HepG2 (cell line): Measurements from ENCODE around the gene NOL8. TPM values are rescaled to one million over a fixed set of nuclear protein-coding genes. Genes with fewer than 3 reads are reported as not detected.
A peak's percentile ranks its signal among the peaks of the same experiment; 100 is the strongest.

Source experiments
- DNMT3B ChIP-seq: conservative IDR thresholded peaks from 2 replicates; pipeline ENCODE4 v1.6.1; 2016; ENCODE audit warnings: missing biosample characterization, control low read depth
- HBP1 ChIP-seq: IDR thresholded peaks from 2 replicates; pipeline ENCODE4 v1.6.1; 2016; ENCODE audit warnings: low read depth, control low read depth
- HCFC1 ChIP-seq: fragments of 150-350 bp; IDR thresholded peaks from 2 replicates; pipeline ENCODE4 v1.6.1; 2014; ENCODE audit warnings: low read depth, low read length
- MTF2 ChIP-seq: sonication (generic); formaldehyde crosslinking; IDR thresholded peaks from 2 replicates; pipeline ENCODE4 v1.5.0; 2020; ENCODE audit warnings: missing genetic modification reagents, borderline replicate concordance
- NR2F2 ChIP-seq: IDR thresholded peaks from 2 replicates; pipeline ENCODE4 v1.6.1; 2012; ENCODE audit warnings: low read depth, inconsistent platforms, borderline replicate concordance
- PHF8 ChIP-seq: sonication (generic); formaldehyde crosslinking; IDR thresholded peaks from 2 replicates; pipeline ENCODE4 v1.5.0; 2020; ENCODE audit warnings: missing genetic modification reagents
- REPIN1 ChIP-seq: sonication (generic); formaldehyde crosslinking; IDR thresholded peaks from 2 replicates; pipeline ENCODE4 v1.8.0; 2022; ENCODE audit warnings: missing genetic modification reagents, low read depth, mild to moderate bottlenecking, borderline replicate concordance
- ZMYM2 ChIP-seq: sonication (generic); formaldehyde crosslinking; IDR thresholded peaks from 2 replicates; pipeline ENCODE4 v1.8.0; 2022; ENCODE audit warnings: mild to moderate bottlenecking, missing genetic modification reagents
- ZNF256 ChIP-seq: sonication (generic); formaldehyde crosslinking; conservative IDR thresholded peaks from 2 replicates; pipeline ENCODE4 v1.4.0; 2020; ENCODE audit warnings: missing genetic modification reagents
- ZNF292 ChIP-seq: sonication (generic); formaldehyde crosslinking; IDR thresholded peaks from 2 replicates; pipeline ENCODE4 v1.8.1; 2022; ENCODE audit warnings: mild to moderate bottlenecking, low read depth, missing genetic modification reagents, borderline replicate concordance
- ZNF335 ChIP-seq: sonication (generic); formaldehyde crosslinking; IDR thresholded peaks from 2 replicates; pipeline ENCODE4 v1.4.0; 2020; ENCODE audit warnings: missing genetic modification reagents
- ZNF33B ChIP-seq: sonication (generic); formaldehyde crosslinking; IDR thresholded peaks from 2 replicates; pipeline ENCODE4 v1.5.1; 2020; ENCODE audit warnings: mild to moderate bottlenecking, missing genetic modification reagents
- ZNF570 ChIP-seq: sonication (generic); formaldehyde crosslinking; IDR thresholded peaks from 2 replicates; pipeline ENCODE4 v1.4.0; 2020; ENCODE audit warnings: mild to moderate bottlenecking, missing genetic modification reagents, borderline replicate concordance
- ZNF619 ChIP-seq: sonication (generic); formaldehyde crosslinking; IDR thresholded peaks from 2 replicates; pipeline ENCODE4 v1.4.0; 2020; ENCODE audit warnings: mild to moderate bottlenecking, missing genetic modification reagents
- ZSCAN29 ChIP-seq: sonication (generic); formaldehyde crosslinking; conservative IDR thresholded peaks from 2 replicates; pipeline ENCODE4 v1.4.0; 2020; ENCODE audit warnings: mild to moderate bottlenecking, missing genetic modification reagents
- polyA plus RNA-seq, 8 experiments: library from polyadenylated mRNA; depleted of rRNA in 3 of 8; stranded (reverse) in 7 of 8; unstranded in 1 of 8; fragments of >200 nt; fragmentation: Illumina TruSeq in 4 of 8; extraction: Trizol in 4 of 8; gene quantifications; 2 replicates each; pipeline versions ENCODE4 v1.2.1 to v1.2.3, GENCODE V29; 2011 to 2016; ENCODE audit warnings: low read depth in 4 of 8, missing spikeins in 1 of 8, mixed read lengths in 1 of 8; ENCODE audit not compliant: insufficient read depth in 1 of 8
- total RNA-seq, 5 experiments: library from RNA; depleted of rRNA; stranded (reverse); fragments of >200 nt; fragmentation: Illumina TruSeq; extraction: Trizol; gene quantifications; 2 replicates each; pipeline ENCODE4 v1.2.3, GENCODE V29; 2016; ENCODE audit warnings: low read depth in 1 of 5
- TF ChIP-seq, protein P1 (sequence below): sonication (generic); formaldehyde crosslinking; IDR thresholded peaks from 2 replicates; pipeline ENCODE4 v1.5.0; 2020; ENCODE audit warnings: mild to moderate bottlenecking, missing genetic modification reagents, borderline replicate concordance
- TF ChIP-seq, protein P2 (sequence below): sonication (generic); formaldehyde crosslinking; IDR thresholded peaks from 2 replicates; pipeline ENCODE4 v1.4.0; 2020; ENCODE audit warnings: mild to moderate bottlenecking, low read depth, missing genetic modification reagents
- TF ChIP-seq, protein P3 (sequence below): sonication (generic); formaldehyde crosslinking; IDR thresholded peaks from 2 replicates; pipeline ENCODE4 v1.5.1; 2020; ENCODE audit warnings: missing genetic modification reagents, mild to moderate bottlenecking, borderline replicate concordance
- TF ChIP-seq, protein P4 (sequence below): sonication (generic); formaldehyde crosslinking; IDR thresholded peaks from 2 replicates; pipeline ENCODE4 v1.8.0; 2022; ENCODE audit warnings: mild to moderate bottlenecking, missing genetic modification reagents, moderate library complexity

Gene NOL8
- total and polyA plus RNA-seq, 2 of the 13 experiments (the other 11 are each of a cell fraction or from before 2014, with no cell fraction given), result 12.8 to 36.3 TPM

DNA sequence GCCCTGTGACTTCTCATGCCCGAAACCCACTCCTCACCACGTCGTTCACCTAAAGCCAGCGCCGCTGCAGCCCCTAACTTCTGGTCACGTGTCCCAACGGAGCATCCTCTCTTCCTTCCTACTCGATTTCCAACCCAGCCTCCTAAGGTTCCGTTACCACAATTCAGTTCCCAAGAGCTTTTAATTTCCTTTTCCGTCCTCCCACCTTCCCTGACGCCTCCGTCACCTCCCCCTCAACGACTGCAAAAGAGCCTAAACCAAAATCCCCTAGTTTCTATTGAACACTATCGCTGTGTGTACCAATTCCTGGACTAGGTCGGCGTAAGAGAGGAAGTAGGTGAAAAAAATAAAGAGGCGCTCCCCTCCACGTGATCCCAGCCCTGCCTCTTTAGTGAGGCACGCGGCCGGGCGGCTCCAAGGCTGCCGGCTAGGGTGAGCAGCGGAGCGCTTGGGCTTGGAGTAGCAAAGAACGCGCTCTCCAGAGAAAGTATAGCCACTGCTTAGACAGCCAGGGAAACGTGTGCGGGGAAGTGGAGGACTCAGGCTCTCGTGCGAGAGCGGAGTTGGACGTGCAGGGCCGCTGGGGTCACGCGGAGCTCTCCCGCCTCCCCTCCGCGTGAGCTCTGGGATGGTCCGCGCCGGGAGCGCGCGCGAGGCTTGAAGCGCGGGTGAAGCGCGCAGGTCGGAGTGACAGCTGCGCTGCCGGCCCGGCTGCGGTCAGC, at the start of gene NOL8, which contains the start of gene CENPP (continued):
- TF ChIP-seq, protein P1, sequence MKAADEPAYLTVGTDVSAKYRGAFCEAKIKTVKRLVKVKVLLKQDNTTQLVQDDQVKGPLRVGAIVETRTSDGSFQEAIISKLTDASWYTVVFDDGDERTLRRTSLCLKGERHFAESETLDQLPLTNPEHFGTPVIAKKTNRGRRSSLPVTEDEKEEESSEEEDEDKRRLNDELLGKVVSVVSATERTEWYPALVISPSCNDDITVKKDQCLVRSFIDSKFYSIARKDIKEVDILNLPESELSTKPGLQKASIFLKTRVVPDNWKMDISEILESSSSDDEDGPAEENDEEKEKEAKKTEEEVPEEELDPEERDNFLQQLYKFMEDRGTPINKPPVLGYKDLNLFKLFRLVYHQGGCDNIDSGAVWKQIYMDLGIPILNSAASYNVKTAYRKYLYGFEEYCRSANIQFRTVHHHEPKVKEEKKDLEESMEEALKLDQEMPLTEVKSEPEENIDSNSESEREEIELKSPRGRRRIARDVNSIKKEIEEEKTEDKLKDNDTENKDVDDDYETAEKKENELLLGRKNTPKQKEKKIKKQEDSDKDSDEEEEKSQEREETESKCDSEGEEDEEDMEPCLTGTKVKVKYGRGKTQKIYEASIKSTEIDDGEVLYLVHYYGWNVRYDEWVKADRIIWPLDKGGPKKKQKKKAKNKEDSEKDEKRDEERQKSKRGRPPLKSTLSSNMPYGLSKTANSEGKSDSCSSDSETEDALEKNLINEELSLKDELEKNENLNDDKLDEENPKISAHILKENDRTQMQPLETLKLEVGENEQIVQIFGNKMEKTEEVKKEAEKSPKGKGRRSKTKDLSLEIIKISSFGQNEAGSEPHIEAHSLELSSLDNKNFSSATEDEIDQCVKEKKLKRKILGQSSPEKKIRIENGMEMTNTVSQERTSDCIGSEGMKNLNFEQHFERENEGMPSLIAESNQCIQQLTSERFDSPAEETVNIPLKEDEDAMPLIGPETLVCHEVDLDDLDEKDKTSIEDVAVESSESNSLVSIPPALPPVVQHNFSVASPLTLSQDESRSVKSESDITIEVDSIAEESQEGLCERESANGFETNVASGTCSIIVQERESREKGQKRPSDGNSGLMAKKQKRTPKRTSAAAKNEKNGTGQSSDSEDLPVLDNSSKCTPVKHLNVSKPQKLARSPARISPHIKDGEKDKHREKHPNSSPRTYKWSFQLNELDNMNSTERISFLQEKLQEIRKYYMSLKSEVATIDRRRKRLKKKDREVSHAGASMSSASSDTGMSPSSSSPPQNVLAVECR (CRISPR knock-in tag), result peak; percentile 100
- TF ChIP-seq, protein P2, sequence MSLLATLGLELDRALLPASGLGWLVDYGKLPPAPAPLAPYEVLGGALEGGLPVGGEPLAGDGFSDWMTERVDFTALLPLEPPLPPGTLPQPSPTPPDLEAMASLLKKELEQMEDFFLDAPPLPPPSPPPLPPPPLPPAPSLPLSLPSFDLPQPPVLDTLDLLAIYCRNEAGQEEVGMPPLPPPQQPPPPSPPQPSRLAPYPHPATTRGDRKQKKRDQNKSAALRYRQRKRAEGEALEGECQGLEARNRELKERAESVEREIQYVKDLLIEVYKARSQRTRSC (CRISPR knock-in tag), result no peak
- peak; percentile 11; the same call in 1 of the 2 replicates for TF ChIP-seq ZNF33B (CRISPR knock-in tag)
- TF ChIP-seq, protein P3, sequence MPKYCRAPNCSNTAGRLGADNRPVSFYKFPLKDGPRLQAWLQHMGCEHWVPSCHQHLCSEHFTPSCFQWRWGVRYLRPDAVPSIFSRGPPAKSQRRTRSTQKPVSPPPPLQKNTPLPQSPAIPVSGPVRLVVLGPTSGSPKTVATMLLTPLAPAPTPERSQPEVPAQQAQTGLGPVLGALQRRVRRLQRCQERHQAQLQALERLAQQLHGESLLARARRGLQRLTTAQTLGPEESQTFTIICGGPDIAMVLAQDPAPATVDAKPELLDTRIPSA, result no peak; the same call in 1 of the 2 replicates
- no peak for TF ChIP-seq ZNF292 (CRISPR knock-in tag)
- TF ChIP-seq ZNF335 (CRISPR knock-in tag), result no peak
- peak; percentile 68 for TF ChIP-seq HCFC1
- peak; percentile 80 for TF ChIP-seq PHF8
- TF ChIP-seq DNMT3B (CRISPR knock-in tag), result peak; percentile 70; the same call in 1 of the 2 replicates
- TF ChIP-seq MTF2 (CRISPR knock-in tag), result no peak
- TF ChIP-seq ZNF570, result no peak
- 0 out of 2 replicates have a peak, but pooled peaks have one; percentile 11 for TF ChIP-seq ZSCAN29 (CRISPR knock-in tag)
- TF ChIP-seq, protein P4, sequence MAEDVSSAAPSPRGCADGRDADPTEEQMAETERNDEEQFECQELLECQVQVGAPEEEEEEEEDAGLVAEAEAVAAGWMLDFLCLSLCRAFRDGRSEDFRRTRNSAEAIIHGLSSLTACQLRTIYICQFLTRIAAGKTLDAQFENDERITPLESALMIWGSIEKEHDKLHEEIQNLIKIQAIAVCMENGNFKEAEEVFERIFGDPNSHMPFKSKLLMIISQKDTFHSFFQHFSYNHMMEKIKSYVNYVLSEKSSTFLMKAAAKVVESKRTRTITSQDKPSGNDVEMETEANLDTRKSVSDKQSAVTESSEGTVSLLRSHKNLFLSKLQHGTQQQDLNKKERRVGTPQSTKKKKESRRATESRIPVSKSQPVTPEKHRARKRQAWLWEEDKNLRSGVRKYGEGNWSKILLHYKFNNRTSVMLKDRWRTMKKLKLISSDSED (CRISPR knock-in tag), result peak; percentile 61; the same call in 1 of the 2 replicates
- peak; percentile 58 for TF ChIP-seq REPIN1
- peak; percentile 72 for TF ChIP-seq ZNF256 (CRISPR knock-in tag)
- peak; percentile 77; the same call in 1 of the 2 replicates for TF ChIP-seq ZNF619 (CRISPR knock-in tag)
- peak; percentile 56; the same call in 1 of the 2 replicates for TF ChIP-seq ZMYM2 (CRISPR knock-in tag)
- TF ChIP-seq HBP1 (CRISPR knock-in tag), result peak; percentile 97
- TF ChIP-seq NR2F2, result peak; percentile 31; the same call in 1 of the 2 replicates
